SH-SY5Y (cell line): ENCODE data around the gene NAPEPLD.

Experiments
- GATA2 ChIP-seq: IDR thresholded peaks from 2 replicates; pipeline ENCODE4 v1.6.1; 2011; ENCODE audit warnings: mild to moderate bottlenecking, low read depth, low read length
- GATA3 ChIP-seq: IDR thresholded peaks from 2 replicates; pipeline ENCODE4 v1.6.1; 2011; ENCODE audit warnings: low read depth, mild to moderate bottlenecking, low read length, moderate library complexity

DNA sequence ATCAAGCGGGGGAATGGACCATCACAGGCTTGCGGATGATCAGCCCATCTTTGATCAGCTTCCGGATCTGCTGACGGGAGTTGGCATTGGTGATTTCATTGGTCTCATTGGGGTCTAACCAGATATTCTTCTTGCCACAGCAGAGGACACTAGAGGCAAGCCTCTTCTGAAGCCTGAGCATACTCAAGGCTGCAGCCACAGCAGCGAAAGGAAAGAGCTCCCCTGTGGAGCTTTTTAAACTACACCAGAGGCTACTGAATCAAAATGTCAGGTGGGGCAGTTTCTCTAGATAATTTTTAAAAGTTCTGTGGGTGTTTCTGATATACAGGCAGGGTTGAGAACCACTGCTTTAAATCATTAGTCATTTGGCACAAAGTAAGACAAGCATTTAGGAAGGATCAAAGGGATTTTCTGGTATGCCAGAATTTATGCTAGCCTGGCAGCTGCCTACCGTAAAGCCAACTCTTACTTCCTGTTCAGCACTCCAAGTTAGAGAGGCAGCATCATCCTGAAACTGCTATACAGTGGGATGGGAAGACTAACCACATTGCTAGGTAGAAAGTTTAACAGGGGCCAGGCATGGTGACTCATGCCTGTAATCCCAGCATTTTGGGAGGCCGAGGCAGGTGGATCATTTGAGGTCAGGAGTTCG, 7.0 kb downstream of the NAPEPLD start:
- TF ChIP-seq GATA2 (no peak), GATA3 (no peak)
